Mesothelial cell of epicardium (in vitro differentiated cells): Measurements from ENCODE around the gene STAP2. TPM values are rescaled to one million over a fixed set of nuclear protein-coding genes. Genes with fewer than 3 reads are reported as not detected.

Experiments
- DNase-seq, 2 experiments: peaks; one replicate each; pipeline ENCODE4 v3.0.0; 2021; ENCODE audit warnings: low spot score in 2 of 2; ENCODE audit not compliant: unreplicated experiment in 2 of 2
- H3K27ac Mint-ChIP-seq: 2 replicates; pipeline ENCODE4 v1.8.0; 2021; ENCODE audit warnings: mixed read lengths
- H3K27me3 Mint-ChIP-seq: 2 replicates; pipeline ENCODE4 v1.8.0; 2021; ENCODE audit warnings: low read depth, mixed read lengths
- H3K36me3 Mint-ChIP-seq: 2 replicates; pipeline ENCODE4 v1.8.0; 2021; ENCODE audit warnings: mixed read lengths
- H3K4me1 Mint-ChIP-seq: 2 replicates; pipeline ENCODE4 v1.8.0; 2021; ENCODE audit warnings: mixed read lengths
- H3K4me3 Mint-ChIP-seq: 2 replicates; pipeline ENCODE4 v1.8.0; 2021; ENCODE audit warnings: mild to moderate bottlenecking, moderate library complexity, mixed read lengths
- H3K9me3 Mint-ChIP-seq: 2 replicates; pipeline ENCODE4 v1.8.0; 2021; ENCODE audit warnings: mixed read lengths
- CTCF ChIP-seq: fragments of 200-600 bp; sonication (generic); IDR thresholded peaks from one replicate; pipeline ENCODE4 v1.5.0; 2021; ENCODE audit warnings: antibody characterized with exemption; ENCODE audit not compliant: unreplicated experiment
- total RNA-seq: library from RNA; stranded (reverse); gene quantifications from 3 replicates; pipeline ENCODE4 v1.2.1, GENCODE V29; 2021

Gene STAP2
- 74.0 to 79.4 TPM (median 75.3 TPM) in 3 replicates for total RNA-seq

GRCh38 chr19:4338441-4339355, at the start of gene STAP2:
STAP2 (minus strand) TSS chr19:4338827; CDS start chr19:4338753, 74 bp downstream.
- H3K36me3 Mint-ChIP-seq, result peaks cover 12% of the 10 kb centered on the region
- peak in 1 of 2 experiments; percentile 69 for DNase-seq
- H3K27ac Mint-ChIP-seq, result peak within 1 kb of the TSS; percentile 98
- H3K27me3 Mint-ChIP-seq, result peaks cover 2% of the 10 kb centered on the region
- H3K4me3 Mint-ChIP-seq, result peak within 1 kb of the TSS; percentile 83
- peaks cover 20% of the 10 kb centered on the region for H3K4me1 Mint-ChIP-seq
- no peaks in the 10 kb centered on the region for H3K9me3 Mint-ChIP-seq
- TF ChIP-seq CTCF, result no peak

GRCh38 chr19:4386041-4386782, 47.6 kb upstream of the STAP2 start:
- Mint-ChIP-seq H3K9me3 (no peaks in the 10 kb centered on the region), H3K4me1 (peaks cover 34% of the 10 kb centered on the region), H3K36me3 (no peaks in the 10 kb centered on the region), H3K27me3 (no peaks in the 10 kb centered on the region), H3K27ac (no peak overlapping the region), H3K4me3 (no peak overlapping the region)
- peak; percentile 35 for TF ChIP-seq CTCF
- no peak for DNase-seq

- Mint-ChIP-seq H3K4me3 (no peak overlapping the region), H3K27ac (no peak overlapping the region), H3K9me3 (no peaks in the 10 kb centered on the region), H3K4me1 (peaks cover 30% of the 10 kb centered on the region), H3K36me3 (no peaks in the 10 kb centered on the region), H3K27me3 (no peaks in the 10 kb centered on the region)
- no peak for TF ChIP-seq CTCF
- DNase-seq, result no peak
Measured at GRCh38 chr19:4385291-4386040, 46.8 kb upstream of the STAP2 start.

- Mint-ChIP-seq H3K9me3 (no peaks in the 10 kb centered on the region), H3K36me3 (no peaks in the 10 kb centered on the region), H3K27ac (peak overlapping the region; percentile 60), H3K27me3 (no peaks in the 10 kb centered on the region), H3K4me1 (peaks cover 42% of the 10 kb centered on the region), H3K4me3 (no peak overlapping the region)
- no peak for DNase-seq
- TF ChIP-seq CTCF, result no peak
Measured at GRCh38 chr19:4380254-4380727, 41.7 kb upstream of the STAP2 start.
